T-cell (primary cell): ENCODE data around the gene UQCR11. TPM values are rescaled to one million over a fixed set of nuclear protein-coding genes. Genes with fewer than 3 reads are reported as not detected.

Source experiments
- ATAC-seq, 4 experiments: fragments of 200-7000 bp in 3 of 4; fragments of 150-1000 bp in 1 of 4; cut with Tn5 transposase; replicated peaks in 1 of 4; 1 replicate in 3 of 4; 2 replicates in 1 of 4; pipeline ENCODE4 v1.10.0; 2021; ENCODE audit warnings: moderate library complexity in 3 of 4, mild to moderate bottlenecking in 2 of 4, moderate number of reproducible peaks in 1 of 4
- CTCF ChIA-PET, 2 donors: fragments of 300-600 bp; sonication (Branson Sonifier 250); formaldehyde crosslinking; loops; one replicate each; lab custom pipeline; 2022; ENCODE audit warnings: antibody characterized with exemption in 2 of 2; lab: Charles Lee
- POLR2A ChIA-PET, 2 donors: fragments of 300-600 bp; sonication (Branson Sonifier 250); formaldehyde crosslinking; loops; one replicate each; lab custom pipeline; 2022; ENCODE audit warnings: antibody characterized with exemption in 2 of 2; lab: Charles Lee
- DNase-seq, 35 experiments: peaks; one replicate each; pipeline versions ENCODE4 v3.0.0 to v3.0.0-alpha.2; 2013 to 2023
- H3K27ac ChIP-seq: one replicate; pipeline ENCODE4 v1.5.1; 2013; ENCODE audit warnings: low read length
- H3K27me3 ChIP-seq, 2 experiments: replicated peaks in 1 of 2; 1 replicate in 1 of 2; 2 replicates in 1 of 2; pipeline versions ENCODE4 v1.6.1 to v1.7.0; 2013; ENCODE audit warnings: low read length in 1 of 2, mixed read lengths in 1 of 2; ENCODE audit not compliant: control insufficient read depth in 2 of 2, insufficient read depth in 2 of 2; ENCODE audit errors: extremely low read depth in 1 of 2
- H3K36me3 ChIP-seq, 2 donors: 1 replicate in 1 of 2; 2 replicates in 1 of 2; pipeline versions ENCODE4 v1.6.1 to v1.7.0; 2013; ENCODE audit warnings: low read length in 1 of 2; ENCODE audit not compliant: control insufficient read depth in 2 of 2, insufficient read depth in 1 of 2; ENCODE audit errors: extremely low read depth in 1 of 2
- H3K4me1 ChIP-seq, 2 experiments: 1 replicate in 1 of 2; 2 replicates in 1 of 2; pipeline versions ENCODE4 v1.6.1 to v1.7.0; 2013; ENCODE audit warnings: low read length in 2 of 2, mixed read lengths in 1 of 2; ENCODE audit not compliant: insufficient read depth in 2 of 2, control insufficient read depth in 1 of 2; ENCODE audit errors: extremely low read depth in 1 of 2
- H3K4me3 ChIP-seq, 2 donors: 1 replicate in 1 of 2; 2 replicates in 1 of 2; pipeline versions ENCODE4 v1.5.1 to v1.7.0; 2013; ENCODE audit warnings: mild to moderate bottlenecking in 2 of 2, low read length in 1 of 2, moderate library complexity in 1 of 2; ENCODE audit not compliant: control insufficient read depth in 1 of 2; ENCODE audit errors: extremely low read depth in 1 of 2
- H3K9me3 ChIP-seq: 2 replicates; pipeline ENCODE4 v1.7.0; 2013
- H3K27ac Mint-ChIP-seq, 2 donors: one replicate each; pipeline ENCODE4 v1.8.0; 2020 to 2021; ENCODE audit warnings: mild to moderate bottlenecking in 2 of 2, mixed read lengths in 2 of 2
- H3K27me3 Mint-ChIP-seq, 2 donors: one replicate each; pipeline ENCODE4 v1.8.0; 2021 to 2022; ENCODE audit warnings: mixed read lengths in 2 of 2
- H3K36me3 Mint-ChIP-seq: one replicate; pipeline ENCODE4 v1.8.0; 2021; ENCODE audit warnings: mixed read lengths
- H3K4me1 Mint-ChIP-seq, 3 donors: one replicate each; pipeline ENCODE4 v1.8.0; 2020 to 2022; ENCODE audit warnings: mixed read lengths in 3 of 3, mild to moderate bottlenecking in 1 of 3
- H3K4me3 Mint-ChIP-seq, 3 donors: one replicate each; pipeline ENCODE4 v1.8.0; 2020 to 2022; ENCODE audit warnings: mild to moderate bottlenecking in 3 of 3, mixed read lengths in 3 of 3, moderate library complexity in 3 of 3
- H3K9me3 Mint-ChIP-seq, 3 donors: one replicate each; pipeline ENCODE4 v1.8.0; 2020 to 2022; ENCODE audit warnings: mixed read lengths in 3 of 3
- WGBS: methylation state at CpG from one replicate; pipeline ENCODE4 v1.1.5; 2013; ENCODE audit warnings: missing lambda C conversion rate; ENCODE audit not compliant: insufficient coverage; 5-methylcytosine and 5-hydroxymethylcytosine counted together
- total RNA-seq, 35 experiments: library from RNA in 6 of 35; stranded (reverse) in 6 of 35; fragments of 120-200 nt in 1 of 35; gene quantifications; one replicate each; pipeline versions ENCODE4 v1.2.1 to v1.2.4 and lab custom pipeline; 2013 to 2026

Gene UQCR11
- total RNA-seq, 5 donors from 2014 or later (not counting 1 experiment from before 2014, with no cell fraction given), result 127 to 168 (median 148) TPM

- peaks cover 19 to 30% of the 10 kb centered on the region in 2 donors for H3K36me3 ChIP-seq
- no peak overlapping the region for H3K4me3 ChIP-seq
- H3K9me3 Mint-ChIP-seq, result no peaks in the 10 kb centered on the region
- peaks cover 6% of the 10 kb centered on the region for H3K36me3 Mint-ChIP-seq
- 96% methylated on average over 16 of the region's 20 CpGs for WGBS
- H3K27me3 ChIP-seq, result no peaks in the 10 kb centered on the region
- no peak overlapping the region for H3K27ac Mint-ChIP-seq
- no peak overlapping the region for H3K27ac ChIP-seq
- peaks cover 0 to 6% of the 10 kb centered on the region in 2 experiments for H3K4me1 ChIP-seq
- POLR2A ChIA-PET, result no interaction called here
- ATAC-seq (no peak), DNase-seq (no peak)
- no peaks in the 10 kb centered on the region for H3K4me1 Mint-ChIP-seq
- H3K27me3 Mint-ChIP-seq, result no peaks in the 10 kb centered on the region
- no peaks in the 10 kb centered on the region for H3K9me3 ChIP-seq
- CTCF ChIA-PET, result no interaction called here
- no peak overlapping the region for H3K4me3 Mint-ChIP-seq
Observed at GRCh38 chr19:1630012-1630411, 24.8 kb upstream of the UQCR11 start.

GRCh38 chr19:1629256-1629808 lies 24.1 kb upstream of the UQCR11 start:
- Histone ChIP-seq H3K4me1 (peaks cover 0 to 6% of the 10 kb centered on the region in 2 experiments), H3K27ac (no peak overlapping the region), H3K27me3 (no peaks in the 10 kb centered on the region), H3K4me3 (no peak overlapping the region), H3K36me3 (peaks cover 15 to 34% of the 10 kb centered on the region in 2 donors), H3K9me3 (no peaks in the 10 kb centered on the region)
- H3K9me3 Mint-ChIP-seq, result no peaks in the 10 kb centered on the region
- 98% methylated on average over 18 of the region's 24 CpGs for WGBS
- H3K4me3 Mint-ChIP-seq, result no peak overlapping the region
- no peaks in the 10 kb centered on the region for H3K27me3 Mint-ChIP-seq
- H3K36me3 Mint-ChIP-seq, result peaks cover 11% of the 10 kb centered on the region
- ATAC-seq, result no peak
- CTCF ChIA-PET, result no interaction called here
- peaks cover 0 to 3% (median 0%) of the 10 kb centered on the region in 3 donors for H3K4me1 Mint-ChIP-seq
- H3K27ac Mint-ChIP-seq, result no peak overlapping the region
- POLR2A ChIA-PET, result no interaction called here
- DNase-seq, result no peak

- Mint-ChIP-seq H3K4me3 (no peak overlapping the region), H3K9me3 (no peaks in the 10 kb centered on the region), H3K36me3 (peaks cover 14% of the 10 kb centered on the region), H3K4me1 (peaks cover 0 to 3% (median 0%) of the 10 kb centered on the region in 3 donors), H3K27me3 (no peaks in the 10 kb centered on the region), H3K27ac (no peak overlapping the region)
- WGBS, result 95% methylated on average over 7 of the region's 17 CpGs
- POLR2A ChIA-PET, result no interaction called here
- Histone ChIP-seq H3K9me3 (no peaks in the 10 kb centered on the region), H3K36me3 (peaks cover 12 to 40% of the 10 kb centered on the region in 2 donors), H3K27me3 (no peaks in the 10 kb centered on the region), H3K4me3 (no peak overlapping the region), H3K4me1 (peaks cover 0 to 6% of the 10 kb centered on the region in 2 experiments), H3K27ac (no peak overlapping the region)
- no peak for ATAC-seq
- CTCF ChIA-PET, result no interaction called here
- DNase-seq, result no peak
Observed at GRCh38 chr19:1627194-1627593, 21.9 kb upstream of the UQCR11 start.

- no peak overlapping the region for H3K27ac ChIP-seq
- no peak overlapping the region for H3K27ac Mint-ChIP-seq
- H3K4me1 Mint-ChIP-seq, result peaks cover 0 to 3% (median 0%) of the 10 kb centered on the region in 3 donors
- no peak overlapping the region for H3K4me3 Mint-ChIP-seq
- ChIA-PET POLR2A (no interaction called here), CTCF (no interaction called here)
- no peaks in the 10 kb centered on the region for H3K27me3 ChIP-seq
- H3K36me3 Mint-ChIP-seq, result peaks cover 14% of the 10 kb centered on the region
- H3K27me3 Mint-ChIP-seq, result no peaks in the 10 kb centered on the region
- H3K4me1 ChIP-seq, result peaks cover 0 to 6% of the 10 kb centered on the region in 2 experiments
- DNase-seq (no peak), ATAC-seq (no peak)
- no peak overlapping the region for H3K4me3 ChIP-seq
- H3K36me3 ChIP-seq, result peaks cover 12 to 41% of the 10 kb centered on the region in 2 donors
- H3K9me3 Mint-ChIP-seq, result no peaks in the 10 kb centered on the region
- no peaks in the 10 kb centered on the region for H3K9me3 ChIP-seq
- WGBS, result 97% methylated on average over 26 of the region's 32 CpGs
Observed at GRCh38 chr19:1626417-1627010, 21.3 kb upstream of the UQCR11 start.

- Mint-ChIP-seq H3K36me3 (peaks cover 14% of the 10 kb centered on the region), H3K27me3 (no peaks in the 10 kb centered on the region), H3K4me1 (peaks cover 0 to 3% (median 0%) of the 10 kb centered on the region in 3 donors), H3K4me3 (no peak overlapping the region), H3K9me3 (no peaks in the 10 kb centered on the region), H3K27ac (peak overlapping the region in 1 of 2 donors; percentile 61)
- ChIA-PET CTCF (no interaction called here), POLR2A (no interaction called here)
- no peak overlapping the region for H3K27ac ChIP-seq
- WGBS, result 75% methylated on average over 21 of the region's 23 CpGs
- peaks cover 4 to 38% of the 10 kb centered on the region in 2 donors for H3K36me3 ChIP-seq
- H3K27me3 ChIP-seq, result no peaks in the 10 kb centered on the region
- H3K4me1 ChIP-seq, result no peaks in the 10 kb centered on the region
- H3K9me3 ChIP-seq, result no peaks in the 10 kb centered on the region
- no peak overlapping the region for H3K4me3 ChIP-seq
- ATAC-seq, result peak in 3 of 4 experiments; percentile 65 to 84 (median 73)
- peak in 33 of 35 experiments; percentile 13 to 68 (median 42) for DNase-seq
Observed at GRCh38 chr19:1624458-1624857, 19.2 kb upstream of the UQCR11 start.

GRCh38 chr19:1622541-1622940 lies 17.3 kb upstream of the UQCR11 start:
- H3K4me3 ChIP-seq, result no peak overlapping the region
- peaks cover 9 to 44% of the 10 kb centered on the region in 2 donors for H3K36me3 ChIP-seq
- ATAC-seq (no peak), DNase-seq (no peak)
- Mint-ChIP-seq H3K4me1 (peaks cover 7 to 12% (median 9%) of the 10 kb centered on the region in 3 donors), H3K4me3 (no peak overlapping the region), H3K27me3 (no peaks in the 10 kb centered on the region), H3K9me3 (no peaks in the 10 kb centered on the region), H3K36me3 (peaks cover 22% of the 10 kb centered on the region), H3K27ac (no peak overlapping the region)
- CTCF ChIA-PET, result interaction anchor here in 1 of 2 donors (0.6 kb wide), 1 partner anchor 42 kb away, joined by 3 read pairs; no protein-coding TSS in a partner anchor
- H3K27ac ChIP-seq, result no peak overlapping the region
- POLR2A ChIA-PET, result no interaction called here
- H3K9me3 ChIP-seq, result no peaks in the 10 kb centered on the region
- 94% methylated on average over 4 of the region's 5 CpGs for WGBS
- peaks cover 0 to 4% of the 10 kb centered on the region in 2 experiments for H3K4me1 ChIP-seq
- no peaks in the 10 kb centered on the region for H3K27me3 ChIP-seq
